WI38 (cell line): ENCODE data around the gene CIRBP.

ENCODE experiments used
- H3K4me3 ChIP-seq: 2 replicates; pipeline ENCODE4 v1.5.1; 2011; ENCODE audit warnings: low read depth, mild to moderate bottlenecking, control low read depth, low read length
- TF ChIP-seq, protein P1 (sequence below): IDR thresholded peaks from 2 replicates; pipeline ENCODE4 v1.5.1; 2012; ENCODE audit warnings: low read depth, mild to moderate bottlenecking, control low read depth, low read length

CIRBP gene

DNA sequence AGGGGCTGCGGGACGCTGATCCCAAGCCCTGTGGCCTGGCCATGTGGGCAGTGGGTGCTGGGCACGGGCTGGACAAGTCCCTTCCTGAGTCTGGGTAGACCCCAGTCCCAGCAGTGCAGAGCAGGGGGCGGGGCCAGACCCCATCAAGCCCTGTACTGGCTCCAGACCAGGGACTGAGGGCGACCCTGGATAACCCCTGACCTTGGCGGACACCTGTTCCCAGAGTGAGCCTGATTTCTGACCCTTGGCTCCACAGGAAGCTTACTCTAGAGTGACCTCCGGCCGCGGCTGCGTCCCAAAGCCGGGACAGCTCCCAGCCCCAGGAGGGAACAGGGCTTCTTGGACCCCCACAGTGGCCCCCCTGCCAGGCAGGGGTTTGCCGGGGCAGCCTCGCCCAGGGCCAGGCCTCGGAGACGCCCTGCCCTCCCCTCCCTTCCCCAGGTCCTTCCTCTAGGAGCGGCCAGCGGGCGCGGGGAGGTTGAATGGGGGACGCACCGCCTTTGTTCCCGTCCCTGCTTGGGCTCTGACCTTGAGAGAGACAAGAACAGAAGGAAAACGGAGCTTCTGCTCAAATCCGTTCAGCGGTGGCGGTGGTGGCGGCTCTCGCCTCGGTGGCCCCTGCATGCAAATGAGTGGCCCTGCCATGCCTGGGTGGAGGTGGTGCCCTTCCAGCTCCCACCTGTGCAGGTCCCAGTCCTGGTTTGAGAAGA lies 14.2 kb downstream of the CIRBP start:
- TF ChIP-seq, protein P1, sequence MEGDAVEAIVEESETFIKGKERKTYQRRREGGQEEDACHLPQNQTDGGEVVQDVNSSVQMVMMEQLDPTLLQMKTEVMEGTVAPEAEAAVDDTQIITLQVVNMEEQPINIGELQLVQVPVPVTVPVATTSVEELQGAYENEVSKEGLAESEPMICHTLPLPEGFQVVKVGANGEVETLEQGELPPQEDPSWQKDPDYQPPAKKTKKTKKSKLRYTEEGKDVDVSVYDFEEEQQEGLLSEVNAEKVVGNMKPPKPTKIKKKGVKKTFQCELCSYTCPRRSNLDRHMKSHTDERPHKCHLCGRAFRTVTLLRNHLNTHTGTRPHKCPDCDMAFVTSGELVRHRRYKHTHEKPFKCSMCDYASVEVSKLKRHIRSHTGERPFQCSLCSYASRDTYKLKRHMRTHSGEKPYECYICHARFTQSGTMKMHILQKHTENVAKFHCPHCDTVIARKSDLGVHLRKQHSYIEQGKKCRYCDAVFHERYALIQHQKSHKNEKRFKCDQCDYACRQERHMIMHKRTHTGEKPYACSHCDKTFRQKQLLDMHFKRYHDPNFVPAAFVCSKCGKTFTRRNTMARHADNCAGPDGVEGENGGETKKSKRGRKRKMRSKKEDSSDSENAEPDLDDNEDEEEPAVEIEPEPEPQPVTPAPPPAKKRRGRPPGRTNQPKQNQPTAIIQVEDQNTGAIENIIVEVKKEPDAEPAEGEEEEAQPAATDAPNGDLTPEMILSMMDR: no peak
- H3K4me3 ChIP-seq: no peak overlapping the region

DNA sequence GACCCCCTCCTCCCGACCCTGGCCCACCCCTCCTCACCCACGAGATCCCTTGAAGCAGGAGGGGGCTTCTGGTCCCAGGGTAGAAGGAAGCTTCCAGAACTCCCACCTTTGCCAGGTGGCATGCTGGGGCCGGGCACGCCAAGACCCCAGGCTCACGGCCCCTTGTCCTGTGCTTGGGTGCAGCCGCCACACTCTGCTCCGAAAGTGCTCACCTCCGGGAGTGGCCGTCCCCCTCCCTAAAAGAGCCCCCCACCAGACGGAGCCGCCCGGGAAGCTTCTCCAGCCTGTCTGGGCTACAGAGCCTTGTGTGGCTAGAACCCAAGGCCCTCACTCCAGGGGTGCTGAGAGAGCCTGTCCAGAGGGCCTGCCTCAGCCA lies 14.8 kb downstream of the CIRBP start:
- H3K4me3 ChIP-seq: no peak overlapping the region
- TF ChIP-seq, protein P1: no peak

DNA sequence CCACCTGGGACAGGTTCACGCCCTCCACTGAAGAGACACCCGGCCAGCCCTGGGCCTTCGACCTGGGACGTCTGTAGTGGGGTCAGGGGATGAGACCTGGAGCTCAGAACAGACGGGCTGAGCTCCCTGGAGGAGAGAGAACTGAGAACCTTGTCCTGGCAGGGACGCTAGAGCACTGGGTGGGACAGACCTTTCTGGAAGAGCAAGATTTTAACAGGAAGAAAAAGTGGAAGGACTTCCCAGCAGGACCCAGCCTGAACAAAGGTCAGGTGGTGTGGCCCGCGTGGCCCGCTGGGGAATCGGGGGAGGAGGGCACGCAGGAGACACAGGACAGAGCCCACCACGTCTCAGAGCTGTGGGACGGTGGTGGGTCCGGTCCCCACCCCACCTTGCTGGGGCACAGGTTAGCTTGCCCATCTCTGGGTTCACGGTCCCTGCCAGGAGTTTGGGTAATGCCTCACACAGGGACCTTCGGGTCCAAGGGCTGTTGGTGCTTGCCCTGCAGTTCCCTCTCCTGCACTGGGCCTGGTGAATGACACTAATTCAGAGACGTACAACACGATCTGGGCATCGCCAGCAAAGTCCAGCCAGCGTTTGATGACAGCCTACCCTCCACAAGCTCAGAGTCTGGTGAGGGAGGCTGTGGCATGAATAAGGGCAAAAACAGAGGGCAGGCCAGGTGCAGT lies 15.3 kb downstream of the CIRBP start:
- TF ChIP-seq, protein P1: no peak
- no peak overlapping the region for H3K4me3 ChIP-seq

DNA sequence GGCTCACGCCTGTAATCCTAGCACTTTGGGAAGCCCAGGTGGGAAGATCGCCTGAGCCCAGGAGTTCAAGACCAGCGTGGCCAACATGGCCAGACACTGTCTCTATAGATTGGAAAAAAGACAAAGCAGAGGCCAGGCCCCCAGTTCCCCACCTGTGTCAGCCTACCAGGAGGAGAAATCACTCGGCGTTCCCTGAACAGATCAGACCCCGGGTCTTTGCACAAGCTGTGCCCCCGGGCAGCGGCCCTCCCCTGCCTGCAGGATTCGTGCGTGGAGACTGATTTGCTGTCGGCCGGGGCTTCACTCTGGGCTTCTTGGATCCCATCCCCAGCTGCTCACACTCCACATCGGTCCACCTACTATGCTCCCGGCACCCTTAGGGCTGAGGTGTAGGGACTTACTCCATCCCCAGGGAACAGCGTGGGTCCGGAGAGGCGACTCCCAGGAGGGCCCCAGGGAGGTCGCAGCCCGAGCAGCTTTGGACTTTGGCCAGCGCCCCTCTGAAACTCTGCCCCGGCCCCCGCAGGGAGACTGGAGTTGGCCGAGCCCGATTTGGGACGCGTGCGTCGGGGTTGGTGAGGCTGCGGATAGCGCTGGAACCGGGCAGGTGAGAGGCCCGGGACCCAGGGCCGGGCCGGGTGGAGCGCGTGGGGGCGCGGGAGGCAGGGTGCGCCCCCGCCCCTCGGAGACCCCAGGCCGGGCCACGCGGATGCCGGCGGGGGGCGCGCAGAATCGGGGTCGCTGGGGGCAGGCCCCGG lies 16.0 kb downstream of the CIRBP start:
- no peak overlapping the region for H3K4me3 ChIP-seq
- TF ChIP-seq, protein P1: no peak

DNA sequence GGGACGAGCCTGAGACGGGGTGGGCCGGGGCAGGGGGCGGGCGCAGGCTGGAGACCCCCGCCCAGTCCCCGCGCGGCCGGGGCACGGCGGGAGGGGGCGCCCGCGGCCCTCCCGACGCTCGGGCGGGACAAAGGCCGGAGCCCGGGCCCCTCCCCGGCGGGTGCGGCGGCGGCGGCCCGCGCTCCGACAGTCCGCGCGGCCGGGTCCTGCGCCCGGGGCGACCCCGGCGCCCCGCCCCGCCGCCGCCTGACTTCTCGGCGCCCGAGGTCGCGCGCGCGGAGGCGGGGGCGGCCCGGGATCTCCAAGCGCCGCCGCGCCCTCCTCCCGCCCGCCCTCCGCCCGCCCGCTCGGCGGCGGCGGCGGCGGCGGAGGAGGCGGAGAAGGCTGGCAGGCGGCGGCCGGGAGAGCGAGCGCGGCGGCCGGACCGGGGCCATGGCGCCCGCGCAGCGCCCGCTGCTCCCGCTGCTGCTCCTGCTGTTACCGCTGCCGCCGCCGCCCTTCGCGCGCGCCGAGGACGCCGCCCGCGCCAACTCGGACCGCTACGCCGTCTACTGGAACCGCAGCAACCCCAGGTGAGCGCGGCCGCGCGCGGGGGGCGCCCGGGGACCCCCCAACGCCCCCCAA lies 16.7 kb downstream of the CIRBP start, which contains the start of gene EFNA2:
Gene EFNA2 (plus strand): TSS at position 137 of the 624 bp plus-strand sequence. CDS start 296 bp downstream, at position 433.
- TF ChIP-seq, protein P1: no peak
- H3K4me3 ChIP-seq: no peak within 1 kb of the TSS

DNA sequence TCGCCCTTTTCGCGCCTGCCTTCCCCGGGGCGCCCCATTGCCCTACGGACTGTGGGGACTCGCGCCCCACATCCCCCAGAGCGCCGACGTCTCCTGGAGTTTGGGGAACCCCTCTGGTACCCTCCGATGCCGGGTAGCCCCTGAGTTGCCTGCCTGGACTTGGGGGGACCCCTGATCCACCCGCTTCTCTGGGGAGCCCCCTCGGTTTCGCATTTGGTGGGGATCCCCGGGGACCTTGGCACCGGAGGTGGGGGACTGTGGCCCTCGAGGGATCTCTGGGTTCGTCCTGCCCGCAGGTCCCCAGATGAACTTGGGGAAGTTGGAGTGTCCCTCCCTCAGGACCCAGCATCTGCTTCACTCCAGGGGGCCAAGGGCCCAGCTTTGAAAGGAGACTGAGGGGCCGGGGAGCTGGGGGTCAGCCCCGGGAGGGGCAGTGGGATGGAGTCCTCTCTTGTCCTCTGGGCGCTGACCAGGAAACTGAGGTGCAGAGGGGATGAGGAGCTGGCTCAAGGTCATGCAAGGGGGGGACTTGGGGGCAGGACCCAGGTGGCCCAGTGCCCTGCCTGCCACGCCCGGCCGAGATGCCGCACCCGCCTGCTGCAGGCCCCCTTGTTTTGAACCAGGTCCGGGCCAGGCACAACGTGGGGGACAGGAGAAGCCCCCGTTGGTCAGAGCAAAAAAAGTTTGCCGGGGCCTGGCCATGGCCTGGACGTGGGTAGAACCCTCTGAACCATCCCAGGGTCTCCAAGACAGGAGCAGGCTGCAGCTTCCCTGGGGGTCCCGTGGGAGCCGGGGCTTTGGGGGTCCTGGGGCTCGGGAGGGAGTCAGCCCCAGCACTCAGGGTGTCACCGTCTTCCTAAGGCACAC lies 17.6 kb downstream of the CIRBP start:
- TF ChIP-seq, protein P1: no peak
- H3K4me3 ChIP-seq: no peak overlapping the region
